CD14-positive monocyte (primary cell): ENCODE results near the gene SLC4A1AP. TPM values are rescaled to one million over a fixed set of nuclear protein-coding genes. Genes with fewer than 3 reads are reported as not detected.

Experiments
- DNase-seq, 3 donors: peaks; one replicate each; pipeline ENCODE4 v3.0.0-alpha.2; 2011 to 2022
- H2AFZ ChIP-seq: 2 replicates; pipeline ENCODE4 v1.6.0; 2012; ENCODE audit warnings: mild to moderate bottlenecking, low read depth, low read length, inconsistent platforms; ENCODE audit not compliant: insufficient read depth, poor library complexity, severe bottlenecking
- H3K27ac ChIP-seq, 2 donors: 1 replicate in 1 of 2; 2 replicates in 1 of 2; pipeline ENCODE4 v1.5.1; 2012 to 2013; ENCODE audit warnings: low read length in 2 of 2, control low read depth in 1 of 2, inconsistent platforms in 1 of 2, low read depth in 1 of 2, mild to moderate bottlenecking in 1 of 2
- H3K27me3 ChIP-seq, 2 donors: one replicate each; pipeline versions ENCODE4 v1.6.0 to v1.6.1; 2011 to 2013; ENCODE audit warnings: low read length in 2 of 2; ENCODE audit not compliant: control insufficient read depth in 2 of 2, insufficient read depth in 2 of 2
- H3K36me3 ChIP-seq, 2 donors: replicated peaks in 1 of 2; 1 replicate in 1 of 2; 2 replicates in 1 of 2; pipeline versions ENCODE4 v1.5.1 to v1.6.1; 2012 to 2013; ENCODE audit warnings: low read length in 2 of 2, control low read depth in 1 of 2, inconsistent platforms in 1 of 2, mild to moderate bottlenecking in 1 of 2; ENCODE audit not compliant: insufficient read depth in 2 of 2, control insufficient read depth in 1 of 2
- H3K4me1 ChIP-seq, 2 donors: 1 replicate in 1 of 2; 2 replicates in 1 of 2; pipeline versions ENCODE4 v1.5.1 to v1.6.1; 2012 to 2013; ENCODE audit warnings: low read length in 2 of 2, control low read depth in 1 of 2, inconsistent platforms in 1 of 2, mild to moderate bottlenecking in 1 of 2, moderate library complexity in 1 of 2; ENCODE audit not compliant: insufficient read depth in 2 of 2, control insufficient read depth in 1 of 2
- H3K4me2 ChIP-seq: replicated peaks from 2 replicates; pipeline ENCODE3; 2012; ENCODE audit warnings: low read length, moderate library complexity, mild to moderate bottlenecking; ENCODE audit not compliant: poor library complexity, severe bottlenecking; ENCODE audit errors: extremely low read depth
- H3K4me3 ChIP-seq, 3 experiments: fragments of 200-600 bp in 1 of 3; sonication (generic) in 1 of 3; replicated peaks in 1 of 3; 1 replicate in 2 of 3; 2 replicates in 1 of 3; pipeline ENCODE4 v1.5.1; 2011 to 2013; ENCODE audit warnings: low read length in 3 of 3, mild to moderate bottlenecking in 3 of 3, control low read depth in 2 of 3, low read depth in 2 of 3, inconsistent platforms in 1 of 3, moderate library complexity in 1 of 3
- H3K79me2 ChIP-seq: 2 replicates; pipeline ENCODE4 v1.6.0; 2012; ENCODE audit warnings: mild to moderate bottlenecking, control low read depth, inconsistent platforms, low read length, moderate library complexity; ENCODE audit not compliant: insufficient read depth
- H3K9ac ChIP-seq: 2 replicates; pipeline ENCODE4 v1.6.0; 2017; ENCODE audit warnings: low read length, mild to moderate bottlenecking; ENCODE audit not compliant: insufficient read depth, poor library complexity, severe bottlenecking
- H3K9me3 ChIP-seq, 2 donors: replicated peaks in 1 of 2; 1 replicate in 1 of 2; 2 replicates in 1 of 2; pipeline versions ENCODE4 v1.5.1 to v1.6.1; 2012 to 2013; ENCODE audit warnings: low read length in 2 of 2, control low read depth in 1 of 2; ENCODE audit not compliant: control insufficient read depth in 1 of 2, insufficient read depth in 1 of 2
- H4K20me1 ChIP-seq: 2 replicates; pipeline ENCODE4 v1.6.0; 2012; ENCODE audit warnings: mild to moderate bottlenecking, low read length, control low read depth, moderate library complexity; ENCODE audit not compliant: insufficient read depth
- H3K27ac Mint-ChIP-seq, 7 donors: one replicate each; pipeline ENCODE4 v1.8.0; 2020; ENCODE audit warnings: mild to moderate bottlenecking in 7 of 7, mixed read lengths in 7 of 7, moderate library complexity in 6 of 7, inconsistent platforms in 2 of 7
- H3K27me3 Mint-ChIP-seq, 3 donors: one replicate each; pipeline ENCODE4 v1.8.0; 2021 to 2022; ENCODE audit warnings: low read depth in 3 of 3, mild to moderate bottlenecking in 3 of 3, mixed read lengths in 3 of 3, moderate library complexity in 3 of 3, inconsistent platforms in 1 of 3
- H3K36me3 Mint-ChIP-seq, 2 donors: one replicate each; pipeline ENCODE4 v1.8.0; 2020; ENCODE audit warnings: mixed read lengths in 2 of 2, inconsistent platforms in 1 of 2, mild to moderate bottlenecking in 1 of 2
- H3K4me1 Mint-ChIP-seq: one replicate; pipeline ENCODE4 v1.8.0; 2020; ENCODE audit warnings: mild to moderate bottlenecking, mixed read lengths
- H3K4me3 Mint-ChIP-seq, 2 donors: one replicate each; pipeline ENCODE4 v1.8.0; 2020; ENCODE audit warnings: mild to moderate bottlenecking in 2 of 2, mixed read lengths in 2 of 2, moderate library complexity in 1 of 2
- H3K9me3 Mint-ChIP-seq, 7 donors: one replicate each; pipeline ENCODE4 v1.8.0; 2020 to 2022; ENCODE audit warnings: mixed read lengths in 7 of 7, mild to moderate bottlenecking in 6 of 7, moderate library complexity in 6 of 7, inconsistent platforms in 2 of 7
- CTCF ChIP-seq: fragments of 200-600 bp; IDR thresholded peaks from one replicate; pipeline ENCODE4 v1.8.0; 2022; ENCODE audit warnings: antibody characterized with exemption, mild to moderate bottlenecking
- WGBS: methylation state at CpG from one replicate; pipeline ENCODE4 v1.1.5; 2013; ENCODE audit warnings: missing lambda C conversion rate; ENCODE audit not compliant: insufficient coverage; 5-methylcytosine and 5-hydroxymethylcytosine counted together
- intact Hi-C, 2 donors: fragments of 100-400 bp; cut with micrococcal nuclease; formaldehyde crosslinking; loops; one replicate each; pipeline versions ENCODE4 v1.15.0 to v1.15.1; 2023
- polyA plus RNA-seq, 3 donors: library from polyadenylated mRNA; depleted of rRNA in 1 of 3; unstranded in 2 of 3; stranded (reverse) in 1 of 3; fragments of 300-500 nt in 2 of 3; fragments of >200 nt in 1 of 3; fragmentation: Illumina TruSeq in 2 of 3; gene quantifications; 1 replicate in 2 of 3; 2 replicates in 1 of 3; pipeline ENCODE4 v1.2.3, GENCODE V29; 2012 to 2021

SLC4A1AP gene
- polyA plus RNA-seq, 3 donors: 12.7 to 24.9 (median 18.3) TPM

- H3K27ac Mint-ChIP-seq: peak overlapping the region in 1 of 7 donors; percentile 10
Measured at GRCh38 chr2:27707462-27708256, 44.0 kb downstream of the SLC4A1AP start.

GRCh38 chr2:27708257-27708654 lies 44.6 kb downstream of the SLC4A1AP start:
- H3K4me2 ChIP-seq: no peak overlapping the region
- H3K36me3 Mint-ChIP-seq: no peaks in the 10 kb centered on the region
- TF ChIP-seq CTCF: no peak
- H3K27ac ChIP-seq: no peak overlapping the region
- H2AFZ ChIP-seq: no peak overlapping the region
- H3K27ac Mint-ChIP-seq: peak overlapping the region in 1 of 7 donors; percentile 10
- peaks cover 26% of the 10 kb centered on the region for H3K4me1 Mint-ChIP-seq
- peaks cover 22 to 25% of the 10 kb centered on the region in 2 donors for H3K4me1 ChIP-seq
- H3K79me2 ChIP-seq: no peaks in the 10 kb centered on the region
- H3K27me3 Mint-ChIP-seq: peaks cover 4 to 10% (median 4%) of the 10 kb centered on the region in 3 donors
- H3K36me3 ChIP-seq: no peaks in the 10 kb centered on the region
- H3K4me3 ChIP-seq: no peak overlapping the region
- no peaks in the 10 kb centered on the region for H3K27me3 ChIP-seq
- intact Hi-C loops: loop anchor here in 1 of 2 donors (5.0 kb wide), 1 partner anchor 684 kb away; the partner anchor contains the start of gene FOSL2
- no peaks in the 10 kb centered on the region for H3K9me3 ChIP-seq
- 95% methylated on average over 4 of the region's 7 CpGs for WGBS
- no peak overlapping the region for H3K4me3 Mint-ChIP-seq
- DNase-seq: no peak
- no peak overlapping the region for H3K9ac ChIP-seq
- H3K9me3 Mint-ChIP-seq: peaks cover 0 to 3% (median 0%) of the 10 kb centered on the region in 7 donors
- no peaks in the 10 kb centered on the region for H4K20me1 ChIP-seq

More at GRCh38 chr2:27707462-27708256, 44.0 kb downstream of the SLC4A1AP start:
- H3K79me2 ChIP-seq: no peaks in the 10 kb centered on the region
- no peak overlapping the region for H3K9ac ChIP-seq
- H3K36me3 Mint-ChIP-seq: no peaks in the 10 kb centered on the region
- DNase-seq: no peak
- peaks cover 0 to 6% (median 1%) of the 10 kb centered on the region in 3 donors for H3K27me3 Mint-ChIP-seq
- H3K27me3 ChIP-seq: no peaks in the 10 kb centered on the region
- H3K4me3 ChIP-seq: no peak overlapping the region
- H3K4me1 Mint-ChIP-seq: peaks cover 26% of the 10 kb centered on the region
- no peak overlapping the region for H3K4me3 Mint-ChIP-seq
- peaks cover 0 to 3% (median 0%) of the 10 kb centered on the region in 7 donors for H3K9me3 Mint-ChIP-seq
- 78% methylated on average over 7 of the region's 9 CpGs for WGBS
- no peak for TF ChIP-seq CTCF
- intact Hi-C loops: loop anchor here in 1 of 2 donors (5.0 kb wide), 1 partner anchor 685 kb away; the partner anchor contains the start of gene FOSL2
- H3K27ac ChIP-seq: no peak overlapping the region
- H3K36me3 ChIP-seq: no peaks in the 10 kb centered on the region
- H2AFZ ChIP-seq: no peak overlapping the region
- H3K9me3 ChIP-seq: no peaks in the 10 kb centered on the region
- H4K20me1 ChIP-seq: no peaks in the 10 kb centered on the region
- H3K4me2 ChIP-seq: no peak overlapping the region
- peaks cover 22 to 25% of the 10 kb centered on the region in 2 donors for H3K4me1 ChIP-seq
